ENCODE measurements around the gene DMBX1. TPM values are rescaled to one million over a fixed set of nuclear protein-coding genes. Genes with fewer than 3 reads are reported as not detected.

The DMBX1 gene
- total RNA-seq, 3 donors from 2014 or later = not detected

GRCh38 chr1:46532498-46533178, 43.0 kb downstream of the DMBX1 start:
- intact Hi-C loops (cut with DNase I, micrococcal nuclease) = loop anchor here in 1 of 2 donors (5.0 kb wide), 1 partner anchor 195 kb away; no protein-coding TSS in a partner anchor
- H3K9me3 ChIP-seq = no peaks in the 10 kb centered on the region
- peak; percentile 46 for TF ChIP-seq CTCF (IDR thresholded peaks at IDR 0.05)
- no peak overlapping the region for H3K4me3 ChIP-seq
- no peaks in the 10 kb centered on the region for H3K36me3 ChIP-seq (ENCODE audit: low read depth)
- DNase-seq (peak in 2 of 3 donors; percentile 66 to 73), ATAC-seq (peak; percentile 71)
- no peaks in the 10 kb centered on the region for H3K4me1 ChIP-seq (ENCODE audit: low read depth)

DNA sequence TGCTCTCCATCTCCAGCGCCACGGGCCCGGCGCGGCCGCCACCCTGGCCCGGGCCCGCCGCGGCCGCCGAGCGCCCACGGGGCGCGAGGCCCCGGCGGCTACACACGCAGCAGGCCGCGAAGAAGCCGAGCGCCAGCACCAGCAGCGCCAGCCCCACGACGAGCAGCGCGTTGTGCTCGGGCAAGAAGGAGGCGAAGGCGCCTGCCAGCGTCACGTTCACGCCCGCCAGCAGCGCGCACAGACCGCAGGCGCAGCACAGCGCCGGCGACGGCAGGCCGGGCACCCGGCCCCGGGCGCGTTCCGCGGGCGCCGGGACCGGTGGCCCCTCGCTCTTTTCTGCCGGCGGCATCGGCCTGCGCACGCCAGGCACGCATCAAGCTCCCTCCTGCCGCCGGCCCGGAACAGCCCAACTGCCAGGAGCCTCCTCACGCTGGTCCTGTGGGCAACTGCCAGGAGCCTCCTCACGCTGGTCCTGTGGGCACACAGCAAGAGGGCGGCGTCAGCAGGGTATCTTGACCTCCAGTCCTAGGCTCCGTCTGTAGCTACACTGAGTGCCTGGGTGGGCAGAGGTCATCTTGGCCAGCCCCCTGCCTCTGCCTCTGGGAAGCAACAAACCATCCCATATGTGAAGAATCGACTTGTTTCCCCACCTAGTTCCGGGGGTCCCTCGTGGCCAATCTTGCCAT, 43.7 kb downstream of the DMBX1 start:
- Histone ChIP-seq H3K36me3 (ENCODE audit: low read depth) (no peaks in the 10 kb centered on the region), H3K4me3 (no peak overlapping the region), H3K9me3 (no peaks in the 10 kb centered on the region), H3K4me1 (ENCODE audit: low read depth) (no peaks in the 10 kb centered on the region)
- DNase-seq = peak in 1 of 3 donors; percentile 19
- ATAC-seq = peak; percentile 52
- intact Hi-C loops (cut with DNase I, micrococcal nuclease) = loop anchor here in 1 of 2 donors (5.0 kb wide), 1 partner anchor 194 kb away; no protein-coding TSS in a partner anchor
- TF ChIP-seq CTCF (IDR thresholded peaks at IDR 0.05) = no peak

GRCh38 chr1:46535063-46535462, 45.4 kb downstream of the DMBX1 start:
- H3K36me3 ChIP-seq (ENCODE audit: low read depth) = no peaks in the 10 kb centered on the region
- no peak overlapping the region for H3K4me3 ChIP-seq
- H3K9me3 ChIP-seq = no peaks in the 10 kb centered on the region
- ATAC-seq (peak; percentile 65), DNase-seq (peak in 2 of 3 donors; percentile 56 to 65)
- H3K4me1 ChIP-seq (ENCODE audit: low read depth) = no peaks in the 10 kb centered on the region
- intact Hi-C loops (cut with DNase I, micrococcal nuclease) = no loop called here
- TF ChIP-seq CTCF (IDR thresholded peaks at IDR 0.05) = peak; percentile 39

DNA sequence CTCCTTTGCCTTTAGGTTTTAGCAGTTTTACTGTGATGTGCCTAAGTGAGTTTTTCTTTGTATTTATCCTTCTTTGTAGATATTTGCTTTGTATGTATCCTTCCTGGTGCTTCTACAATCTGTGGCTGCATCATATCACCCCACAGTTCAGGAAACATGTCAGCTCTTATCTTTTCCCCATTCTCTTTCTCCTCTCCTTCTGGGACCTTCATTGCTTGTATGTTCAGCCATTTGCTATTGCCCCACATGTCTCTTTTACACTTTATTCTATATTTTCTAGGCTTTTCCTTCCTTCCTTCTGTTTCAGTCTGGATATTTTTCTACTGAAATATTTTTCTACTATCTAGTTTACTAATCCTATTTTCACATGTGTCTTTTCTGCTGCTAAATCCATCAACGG, 46.9 kb downstream of the DMBX1 start:
- Histone ChIP-seq H3K9me3 (no peaks in the 10 kb centered on the region), H3K36me3 (ENCODE audit: low read depth) (no peaks in the 10 kb centered on the region), H3K4me3 (no peak overlapping the region), H3K4me1 (ENCODE audit: low read depth) (no peaks in the 10 kb centered on the region)
- intact Hi-C loops (cut with DNase I, micrococcal nuclease) = no loop called here
- TF ChIP-seq CTCF (IDR thresholded peaks at IDR 0.05) = no peak
- DNase-seq (no peak), ATAC-seq (no peak)

DNA sequence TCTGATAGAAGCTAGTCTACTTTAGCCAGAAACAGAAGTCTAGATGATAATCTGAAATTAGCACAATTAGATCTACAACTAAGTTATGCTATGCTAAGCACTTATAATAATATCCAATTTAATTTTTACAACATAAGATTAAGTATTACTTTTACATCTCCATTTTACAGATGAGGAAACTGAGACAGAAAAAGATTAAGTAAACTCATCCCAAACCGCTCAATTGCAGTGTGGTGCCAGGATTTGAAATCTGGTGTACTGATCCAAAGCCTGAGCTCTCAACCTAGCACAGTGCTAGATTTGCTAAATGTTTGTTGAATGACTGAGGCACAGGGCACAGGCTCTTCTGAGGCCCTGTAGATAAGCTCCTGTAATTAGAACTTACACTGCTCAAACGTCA, 48.0 kb downstream of the DMBX1 start:
- no peak for TF ChIP-seq CTCF (IDR thresholded peaks at IDR 0.05)
- intact Hi-C loops (cut with DNase I, micrococcal nuclease) = no loop called here
- ATAC-seq (no peak), DNase-seq (no peak)
- H3K9me3 ChIP-seq = no peaks in the 10 kb centered on the region
- no peaks in the 10 kb centered on the region for H3K36me3 ChIP-seq (ENCODE audit: low read depth)
- H3K4me3 ChIP-seq = no peak overlapping the region
- H3K4me1 ChIP-seq (ENCODE audit: low read depth) = no peaks in the 10 kb centered on the region

All from mucosa of descending colon (tissue), 3 donors.